Panc1 (cell line): Measurements from ENCODE around the gene EME1.

Experiments used
- POLR2AphosphoS5 ChIP-seq: IDR thresholded peaks from 2 replicates; pipeline ENCODE4 v1.6.1; 2012; ENCODE audit warnings: mild to moderate bottlenecking, low read depth, low read length, moderate library complexity
- REST ChIP-seq, 2 experiments: IDR thresholded peaks; 2 replicates each; pipeline ENCODE4 v1.6.1; 2011 to 2012; ENCODE audit warnings: low read depth in 2 of 2, control low read depth in 1 of 2, low read length in 1 of 2, mild to moderate bottlenecking in 1 of 2, moderate library complexity in 1 of 2; ENCODE audit not compliant: insufficient read depth in 1 of 2
- SIN3A ChIP-seq: IDR thresholded peaks from 2 replicates; pipeline ENCODE4 v1.6.1; 2012; ENCODE audit warnings: low read depth, mild to moderate bottlenecking, low read length, moderate library complexity, borderline replicate concordance; ENCODE audit not compliant: insufficient read depth
- TCF7L2 ChIP-seq: IDR thresholded peaks from 2 replicates; pipeline ENCODE4 v1.6.1; 2011; ENCODE audit warnings: mild to moderate bottlenecking, low read depth, low read length, inconsistent platforms
- TF ChIP-seq, protein P1 (sequence below): fragments of 450-650 bp; IDR thresholded peaks from 2 replicates; pipeline ENCODE4 v1.5.1; 2017; ENCODE audit warnings: mild to moderate bottlenecking

DNA sequence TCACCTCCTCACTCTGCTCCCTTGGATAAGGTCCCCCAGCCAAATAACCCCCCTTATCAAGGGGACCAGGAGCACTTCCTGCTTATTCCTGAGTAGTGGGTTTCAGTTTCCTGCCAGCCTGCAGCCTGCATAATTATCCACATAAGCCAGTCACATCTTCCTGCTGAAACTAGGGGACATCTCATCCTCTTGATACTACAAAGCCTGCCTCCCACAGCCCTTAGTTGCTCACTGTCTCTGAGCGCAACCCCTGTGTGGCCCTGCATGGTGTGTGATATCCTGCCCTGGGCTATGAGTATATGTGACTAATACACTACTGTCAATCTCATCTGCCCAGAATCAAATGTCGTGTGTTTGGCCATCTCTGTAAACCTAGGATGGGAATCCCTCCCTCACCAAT, 35.1 kb upstream of the EME1 start:
- TF ChIP-seq REST (IDR thresholded peaks at IDR 0.05; ENCODE audit: insufficient read depth in 1 of 2, low read depth in 2 of 2, low read length in 1 of 2) (no peak), POLR2AphosphoS5 (no peak), TCF7L2 (no peak), SIN3A (no peak)
- TF ChIP-seq, protein P1, sequence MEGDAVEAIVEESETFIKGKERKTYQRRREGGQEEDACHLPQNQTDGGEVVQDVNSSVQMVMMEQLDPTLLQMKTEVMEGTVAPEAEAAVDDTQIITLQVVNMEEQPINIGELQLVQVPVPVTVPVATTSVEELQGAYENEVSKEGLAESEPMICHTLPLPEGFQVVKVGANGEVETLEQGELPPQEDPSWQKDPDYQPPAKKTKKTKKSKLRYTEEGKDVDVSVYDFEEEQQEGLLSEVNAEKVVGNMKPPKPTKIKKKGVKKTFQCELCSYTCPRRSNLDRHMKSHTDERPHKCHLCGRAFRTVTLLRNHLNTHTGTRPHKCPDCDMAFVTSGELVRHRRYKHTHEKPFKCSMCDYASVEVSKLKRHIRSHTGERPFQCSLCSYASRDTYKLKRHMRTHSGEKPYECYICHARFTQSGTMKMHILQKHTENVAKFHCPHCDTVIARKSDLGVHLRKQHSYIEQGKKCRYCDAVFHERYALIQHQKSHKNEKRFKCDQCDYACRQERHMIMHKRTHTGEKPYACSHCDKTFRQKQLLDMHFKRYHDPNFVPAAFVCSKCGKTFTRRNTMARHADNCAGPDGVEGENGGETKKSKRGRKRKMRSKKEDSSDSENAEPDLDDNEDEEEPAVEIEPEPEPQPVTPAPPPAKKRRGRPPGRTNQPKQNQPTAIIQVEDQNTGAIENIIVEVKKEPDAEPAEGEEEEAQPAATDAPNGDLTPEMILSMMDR: no peak
